Measurements from ENCODE around the gene ARHGAP5.

DNA sequence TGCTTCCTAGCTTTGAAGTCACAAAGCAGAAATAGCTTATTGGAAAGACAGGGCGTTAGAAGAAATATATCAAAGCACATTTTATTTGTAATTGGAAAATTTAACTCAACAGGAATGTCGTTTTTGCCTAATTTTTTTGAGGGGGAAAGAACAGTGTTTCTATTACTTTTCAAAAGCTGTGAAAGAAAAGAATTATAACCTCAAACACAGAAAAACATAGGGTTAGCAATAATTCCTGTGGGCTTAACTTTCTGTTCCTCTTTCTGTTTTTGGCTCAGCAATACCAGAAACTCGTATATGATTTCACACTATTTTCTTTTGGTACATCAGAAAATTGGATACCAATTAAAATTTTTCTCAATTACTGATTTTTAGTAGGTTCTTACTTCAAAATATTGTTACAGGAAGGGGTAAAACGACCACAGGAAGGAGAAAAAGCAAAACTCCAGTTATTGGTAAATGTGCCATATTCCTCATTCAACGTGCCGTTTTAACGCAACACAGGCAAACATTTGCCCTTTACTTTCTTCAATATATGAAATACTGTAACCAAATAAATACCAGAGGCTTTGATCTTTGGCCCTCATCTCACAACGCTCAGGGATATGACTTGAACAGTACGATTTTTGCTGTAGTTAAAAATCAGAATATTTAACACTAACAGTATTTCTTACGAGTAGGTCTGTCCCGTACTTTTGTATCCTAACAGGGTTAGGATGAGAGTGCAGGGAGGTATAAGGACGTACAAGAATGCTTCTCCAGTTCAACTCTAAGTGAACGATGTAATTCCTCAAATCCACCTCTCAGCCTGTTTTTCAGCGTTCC lies 123.5 kb downstream of the ARHGAP5 start:
- no peak for TF ChIP-seq POLR2A (IDR thresholded peaks at IDR 0.05)
- TF ChIP-seq, protein P1, sequence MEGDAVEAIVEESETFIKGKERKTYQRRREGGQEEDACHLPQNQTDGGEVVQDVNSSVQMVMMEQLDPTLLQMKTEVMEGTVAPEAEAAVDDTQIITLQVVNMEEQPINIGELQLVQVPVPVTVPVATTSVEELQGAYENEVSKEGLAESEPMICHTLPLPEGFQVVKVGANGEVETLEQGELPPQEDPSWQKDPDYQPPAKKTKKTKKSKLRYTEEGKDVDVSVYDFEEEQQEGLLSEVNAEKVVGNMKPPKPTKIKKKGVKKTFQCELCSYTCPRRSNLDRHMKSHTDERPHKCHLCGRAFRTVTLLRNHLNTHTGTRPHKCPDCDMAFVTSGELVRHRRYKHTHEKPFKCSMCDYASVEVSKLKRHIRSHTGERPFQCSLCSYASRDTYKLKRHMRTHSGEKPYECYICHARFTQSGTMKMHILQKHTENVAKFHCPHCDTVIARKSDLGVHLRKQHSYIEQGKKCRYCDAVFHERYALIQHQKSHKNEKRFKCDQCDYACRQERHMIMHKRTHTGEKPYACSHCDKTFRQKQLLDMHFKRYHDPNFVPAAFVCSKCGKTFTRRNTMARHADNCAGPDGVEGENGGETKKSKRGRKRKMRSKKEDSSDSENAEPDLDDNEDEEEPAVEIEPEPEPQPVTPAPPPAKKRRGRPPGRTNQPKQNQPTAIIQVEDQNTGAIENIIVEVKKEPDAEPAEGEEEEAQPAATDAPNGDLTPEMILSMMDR (IDR thresholded peaks at IDR 0.05), result no peak
